GM18508 (cell line): Measurements from ENCODE around the gene GYPB.
"Not testable (repeated sequence)": the region's sequence is repeated elsewhere in the genome, so short reads cannot be mapped to it uniquely, and the experiment has no call there.

ENCODE experiments used
- ATAC-seq: cut with Tn5 transposase; IDR thresholded peaks from one replicate; pipeline ENCODE4 v1.9.1; 2021; ENCODE audit warnings: moderate number of reproducible peaks; ENCODE audit not compliant: insufficient read depth, unreplicated experiment

The GYPB gene

GRCh38 chr4:144019277-144019676 lies at the start of gene GYPB:
Gene GYPB (minus strand): TSS chr4:144019380. CDS start chr4:144019287, 93 bp downstream.
- ATAC-seq: not testable (repeated sequence)

- not testable (repeated sequence) for ATAC-seq
Observed at GRCh38 chr4:144061556-144061955, 42.4 kb upstream of the GYPB start.

GRCh38 chr4:144060234-144060859 lies 41.2 kb upstream of the GYPB start:
- ATAC-seq: not testable (repeated sequence)

GRCh38 chr4:144056800-144057199 lies 37.6 kb upstream of the GYPB start:
- no peak for ATAC-seq

GRCh38 chr4:144055336-144055735 lies 36.2 kb upstream of the GYPB start:
- ATAC-seq: not testable (repeated sequence)

- ATAC-seq: not testable (repeated sequence)
Observed at GRCh38 chr4:144051494-144051893, 32.3 kb upstream of the GYPB start.

- not testable (repeated sequence) for ATAC-seq
Observed at GRCh38 chr4:144050631-144051030, 31.5 kb upstream of the GYPB start.

- ATAC-seq: not testable (repeated sequence)
Observed at GRCh38 chr4:144049495-144050424, 30.6 kb upstream of the GYPB start.

GRCh38 chr4:144044936-144045335 lies 25.8 kb upstream of the GYPB start:
- not testable (repeated sequence) for ATAC-seq

- ATAC-seq: not testable (repeated sequence)
Observed at GRCh38 chr4:144032580-144032979, 13.4 kb upstream of the GYPB start.

GRCh38 chr4:144031875-144032274 lies 12.7 kb upstream of the GYPB start:
- ATAC-seq: not testable (repeated sequence)

- ATAC-seq: not testable (repeated sequence)
Observed at GRCh38 chr4:144031369-144031768, 12.2 kb upstream of the GYPB start.

GRCh38 chr4:144030708-144031107 lies 11.5 kb upstream of the GYPB start:
- ATAC-seq: not testable (repeated sequence)

- ATAC-seq: not testable (repeated sequence)
Observed at GRCh38 chr4:144026682-144027081, 7.5 kb upstream of the GYPB start.

GRCh38 chr4:144024399-144025053 lies 5.3 kb upstream of the GYPB start:
- ATAC-seq: not testable (repeated sequence)

- not testable (repeated sequence) for ATAC-seq
Observed at GRCh38 chr4:144022772-144023400, 3.7 kb upstream of the GYPB start.

GRCh38 chr4:144021336-144021990 lies 2.3 kb upstream of the GYPB start:
- peak; percentile 73 for ATAC-seq

- not testable (repeated sequence) for ATAC-seq
Observed at GRCh38 chr4:144018223-144019000, 768 bp downstream of the GYPB start.

- ATAC-seq: not testable (repeated sequence)
Observed at GRCh38 chr4:144017271-144017670, 1.9 kb downstream of the GYPB start.
